NB4 (cell line): ENCODE measurements around the gene RAN.
"Not testable (repeated sequence)": the region's sequence is repeated elsewhere in the genome, so short reads cannot be mapped to it uniquely, and the experiment has no call there.

ENCODE experiments used
- DNase-seq: peaks from one replicate; pipeline ENCODE4 v3.0.0; 2010; ENCODE audit warnings: low read depth
- H3K4me3 ChIP-seq: one replicate; pipeline ENCODE4 v1.5.1; 2011; ENCODE audit warnings: mild to moderate bottlenecking, low read depth, low read length, moderate library complexity
- MAX ChIP-seq: IDR thresholded peaks from 2 replicates; pipeline ENCODE4 v1.6.1; 2011; ENCODE audit warnings: low read depth, low read length
- MYC ChIP-seq: IDR thresholded peaks from 2 replicates; pipeline ENCODE4 v1.6.1; 2011; ENCODE audit warnings: low read depth, low read length
- POLR2A ChIP-seq: IDR thresholded peaks from 2 replicates; pipeline ENCODE4 v1.6.1; 2011; ENCODE audit warnings: mild to moderate bottlenecking; ENCODE audit not compliant: insufficient read length; ENCODE audit errors: extremely low read depth
- TF ChIP-seq, protein P1 (sequence below): IDR thresholded peaks from one replicate; pipeline ENCODE4 v1.5.1; 2012; ENCODE audit warnings: low read depth, low read length

Gene RAN

GRCh38 chr12:130879781-130880389 is 8.0 kb downstream of the RAN start:
- DNase-seq, result peak; percentile 43
- TF ChIP-seq MYC, result no peak
- TF ChIP-seq, protein P1, sequence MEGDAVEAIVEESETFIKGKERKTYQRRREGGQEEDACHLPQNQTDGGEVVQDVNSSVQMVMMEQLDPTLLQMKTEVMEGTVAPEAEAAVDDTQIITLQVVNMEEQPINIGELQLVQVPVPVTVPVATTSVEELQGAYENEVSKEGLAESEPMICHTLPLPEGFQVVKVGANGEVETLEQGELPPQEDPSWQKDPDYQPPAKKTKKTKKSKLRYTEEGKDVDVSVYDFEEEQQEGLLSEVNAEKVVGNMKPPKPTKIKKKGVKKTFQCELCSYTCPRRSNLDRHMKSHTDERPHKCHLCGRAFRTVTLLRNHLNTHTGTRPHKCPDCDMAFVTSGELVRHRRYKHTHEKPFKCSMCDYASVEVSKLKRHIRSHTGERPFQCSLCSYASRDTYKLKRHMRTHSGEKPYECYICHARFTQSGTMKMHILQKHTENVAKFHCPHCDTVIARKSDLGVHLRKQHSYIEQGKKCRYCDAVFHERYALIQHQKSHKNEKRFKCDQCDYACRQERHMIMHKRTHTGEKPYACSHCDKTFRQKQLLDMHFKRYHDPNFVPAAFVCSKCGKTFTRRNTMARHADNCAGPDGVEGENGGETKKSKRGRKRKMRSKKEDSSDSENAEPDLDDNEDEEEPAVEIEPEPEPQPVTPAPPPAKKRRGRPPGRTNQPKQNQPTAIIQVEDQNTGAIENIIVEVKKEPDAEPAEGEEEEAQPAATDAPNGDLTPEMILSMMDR, result no peak
- TF ChIP-seq POLR2A, result no peak
- no peak for TF ChIP-seq MAX
- H3K4me3 ChIP-seq, result no peak overlapping the region

DNA sequence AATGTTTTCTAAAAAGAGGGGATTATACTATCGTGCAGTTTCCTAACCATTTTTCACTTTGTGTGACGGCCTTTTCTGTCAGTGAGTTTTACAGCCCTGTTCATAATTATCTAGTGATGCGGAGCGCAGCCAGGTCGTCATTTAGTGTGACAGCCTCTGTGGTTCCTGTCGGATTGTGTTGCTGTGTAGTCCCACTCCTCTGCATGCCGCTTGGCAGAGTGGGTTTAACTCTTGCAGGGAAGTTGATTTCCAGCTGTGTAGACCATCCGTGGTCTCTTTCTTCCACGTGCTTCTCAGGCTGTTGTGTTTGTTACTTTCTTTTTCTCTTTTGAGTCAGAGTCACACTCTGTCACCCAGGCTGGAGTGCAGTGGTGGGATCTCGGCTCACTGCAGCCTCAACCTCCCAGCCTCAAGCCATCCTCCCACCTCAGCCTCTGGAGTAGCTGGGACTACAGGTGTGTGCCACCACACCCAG is 8.6 kb downstream of the RAN start:
- TF ChIP-seq MYC (no peak), MAX (peak; percentile 60)
- no peak for DNase-seq
- no peak overlapping the region for H3K4me3 ChIP-seq

- H3K4me3 ChIP-seq, result no peak overlapping the region
- DNase-seq, result no peak
- TF ChIP-seq, protein P1, result no peak
- TF ChIP-seq MYC (no peak), POLR2A (no peak), MAX (no peak)
Observed at GRCh38 chr12:130881046-130881445, 9.2 kb downstream of the RAN start.

DNA sequence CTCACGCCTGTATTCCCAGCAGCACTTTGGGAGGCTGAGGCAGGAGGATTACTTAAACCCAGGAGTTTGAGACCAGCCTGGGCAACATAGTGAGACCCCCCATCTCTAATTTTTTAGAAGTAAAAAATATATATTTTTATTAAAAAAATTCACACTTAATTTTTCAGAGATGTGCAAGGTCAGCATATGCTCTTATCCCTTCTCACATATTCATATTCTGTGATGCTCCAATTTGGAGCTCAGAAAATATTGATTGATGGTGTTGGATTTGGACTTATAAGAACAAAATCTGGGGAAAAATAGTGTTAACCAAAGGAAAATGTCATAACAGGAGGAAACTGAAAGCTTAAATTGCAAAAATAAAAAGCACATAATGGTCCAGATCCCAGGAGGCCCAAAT is 9.7 kb downstream of the RAN start:
- no peak for DNase-seq
- no peak for TF ChIP-seq MAX
- TF ChIP-seq POLR2A, result no peak
- no peak for TF ChIP-seq MYC
- TF ChIP-seq, protein P1, result no peak
- H3K4me3 ChIP-seq, result no peak overlapping the region

DNA sequence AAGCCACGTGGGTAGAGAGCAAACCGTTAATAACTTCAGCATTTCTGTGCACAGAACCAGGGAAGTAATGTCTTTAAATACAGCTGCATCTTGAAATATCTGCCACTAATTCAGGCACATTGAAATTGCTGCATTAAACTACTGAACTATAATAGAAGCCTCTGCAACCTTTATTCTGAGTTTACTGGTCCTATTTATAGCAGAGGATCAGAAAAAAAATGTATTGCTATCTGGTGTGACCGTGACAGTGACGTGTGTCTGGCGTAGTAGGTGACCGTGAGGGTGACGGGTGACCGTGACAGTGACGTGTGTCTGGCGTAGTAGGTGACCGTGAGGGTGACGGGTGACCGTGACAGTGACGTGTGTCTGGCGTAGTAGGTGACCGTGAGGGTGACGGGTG is 15.3 kb downstream of the RAN start:
- not testable (repeated sequence) for DNase-seq, H3K4me3 ChIP-seq

DNA sequence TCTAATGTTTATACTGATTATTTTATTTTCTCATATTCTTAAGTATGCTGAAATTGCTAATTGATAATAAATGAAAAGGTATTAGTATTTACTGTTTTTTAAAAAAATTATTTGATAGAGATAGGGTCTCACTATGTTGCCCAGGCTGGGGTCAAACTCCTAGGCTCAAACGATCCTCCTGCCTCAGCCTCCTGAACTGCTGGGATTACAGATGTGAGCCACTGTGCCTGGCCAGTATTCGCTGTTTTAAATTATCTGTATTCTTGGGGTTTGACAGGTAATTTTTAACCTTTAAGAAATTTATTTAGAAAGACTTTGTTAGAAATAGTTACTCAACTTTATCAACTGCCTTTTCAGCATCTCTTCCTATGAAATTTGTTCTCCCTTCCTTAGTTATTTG is 32.2 kb downstream of the RAN start:
- no peak for DNase-seq
- no peak for TF ChIP-seq POLR2A
- TF ChIP-seq MYC, result no peak
- TF ChIP-seq MAX, result no peak
- TF ChIP-seq, protein P1, result no peak
- H3K4me3 ChIP-seq, result no peak overlapping the region

DNA sequence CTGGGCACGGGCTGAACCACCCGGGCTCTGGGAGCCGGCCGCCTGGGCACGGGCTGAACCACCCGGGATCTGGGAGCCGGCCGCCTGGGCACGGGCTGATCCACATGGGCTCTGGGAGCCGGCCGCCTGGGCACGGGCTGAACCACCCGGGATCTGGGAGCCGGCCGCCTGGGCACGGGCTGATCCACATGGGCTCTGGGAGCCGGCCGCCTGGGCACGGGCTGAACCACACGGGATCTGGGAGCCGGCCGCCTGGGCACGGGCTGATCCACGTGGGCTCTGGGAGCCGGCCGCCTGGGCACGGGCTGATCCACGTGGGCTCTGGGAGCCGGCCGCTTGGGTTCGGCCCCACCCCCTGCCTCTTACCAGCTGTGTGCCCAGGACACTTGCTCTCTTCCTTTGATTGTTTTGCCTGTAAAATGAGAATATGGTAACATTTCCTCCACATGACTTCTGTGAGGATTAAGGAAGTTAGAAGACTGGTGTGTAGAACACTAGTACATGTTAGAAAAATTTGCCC is 33.1 kb downstream of the RAN start:
- H3K4me3 ChIP-seq, DNase-seq: not testable (repeated sequence)
